Fibroblast of mammary gland (primary cell): ENCODE results near the gene TAF5.

Experiments used
- DNase-seq: peaks from one replicate; pipeline ENCODE4 v3.0.0-alpha.2; 2010; ENCODE audit warnings: low read depth
- H3K4me3 ChIP-seq: 2 replicates; pipeline ENCODE4 v1.5.1; 2011; ENCODE audit warnings: low read depth, mild to moderate bottlenecking, low read length, moderate library complexity; ENCODE audit not compliant: control insufficient read depth
- TF ChIP-seq, protein P1 (sequence below): conservative IDR thresholded peaks from 2 replicates; pipeline ENCODE4 v1.5.1; 2011; ENCODE audit warnings: low read depth, low read length, inconsistent platforms; ENCODE audit not compliant: control insufficient read depth, insufficient read depth

TAF5 gene

DNA sequence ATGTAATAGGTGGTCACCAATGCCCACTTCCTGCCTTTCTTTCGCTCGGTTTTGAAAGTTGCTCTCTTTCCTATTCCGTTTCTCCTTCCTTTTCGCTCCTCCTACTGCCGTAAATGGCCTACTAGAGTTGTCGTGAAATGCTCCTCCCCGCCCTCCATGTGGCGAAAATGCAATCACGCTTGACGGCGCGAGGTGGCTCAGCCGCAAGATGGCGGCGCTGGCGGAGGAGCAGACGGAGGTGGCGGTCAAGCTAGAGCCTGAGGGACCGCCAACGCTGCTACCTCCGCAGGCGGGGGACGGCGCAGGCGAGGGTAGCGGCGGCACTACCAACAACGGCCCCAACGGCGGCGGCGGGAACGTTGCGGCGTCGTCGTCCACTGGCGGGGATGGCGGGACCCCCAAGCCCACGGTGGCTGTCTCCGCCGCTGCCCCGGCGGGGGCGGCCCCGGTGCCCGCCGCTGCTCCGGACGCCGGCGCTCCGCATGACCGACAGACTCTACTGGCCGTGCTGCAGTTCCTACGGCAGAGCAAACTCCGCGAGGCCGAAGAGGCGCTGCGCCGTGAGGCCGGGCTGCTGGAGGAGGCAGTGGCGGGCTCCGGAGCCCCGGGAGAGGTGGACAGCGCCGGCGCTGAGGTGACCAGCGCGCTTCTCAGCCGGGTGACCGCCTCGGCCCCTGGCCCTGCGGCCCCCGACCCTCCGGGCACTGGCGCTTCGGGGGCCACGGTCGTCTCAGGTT lies at the start of gene TAF5:
TAF5 (plus strand) TSS at position 195 of the 737 bp plus-strand sequence; CDS start at position 209, 14 bp downstream.
- peak; percentile 94 for DNase-seq
- TF ChIP-seq, protein P1, sequence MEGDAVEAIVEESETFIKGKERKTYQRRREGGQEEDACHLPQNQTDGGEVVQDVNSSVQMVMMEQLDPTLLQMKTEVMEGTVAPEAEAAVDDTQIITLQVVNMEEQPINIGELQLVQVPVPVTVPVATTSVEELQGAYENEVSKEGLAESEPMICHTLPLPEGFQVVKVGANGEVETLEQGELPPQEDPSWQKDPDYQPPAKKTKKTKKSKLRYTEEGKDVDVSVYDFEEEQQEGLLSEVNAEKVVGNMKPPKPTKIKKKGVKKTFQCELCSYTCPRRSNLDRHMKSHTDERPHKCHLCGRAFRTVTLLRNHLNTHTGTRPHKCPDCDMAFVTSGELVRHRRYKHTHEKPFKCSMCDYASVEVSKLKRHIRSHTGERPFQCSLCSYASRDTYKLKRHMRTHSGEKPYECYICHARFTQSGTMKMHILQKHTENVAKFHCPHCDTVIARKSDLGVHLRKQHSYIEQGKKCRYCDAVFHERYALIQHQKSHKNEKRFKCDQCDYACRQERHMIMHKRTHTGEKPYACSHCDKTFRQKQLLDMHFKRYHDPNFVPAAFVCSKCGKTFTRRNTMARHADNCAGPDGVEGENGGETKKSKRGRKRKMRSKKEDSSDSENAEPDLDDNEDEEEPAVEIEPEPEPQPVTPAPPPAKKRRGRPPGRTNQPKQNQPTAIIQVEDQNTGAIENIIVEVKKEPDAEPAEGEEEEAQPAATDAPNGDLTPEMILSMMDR: no peak
- peak within 1 kb of the TSS; percentile 71 for H3K4me3 ChIP-seq

DNA sequence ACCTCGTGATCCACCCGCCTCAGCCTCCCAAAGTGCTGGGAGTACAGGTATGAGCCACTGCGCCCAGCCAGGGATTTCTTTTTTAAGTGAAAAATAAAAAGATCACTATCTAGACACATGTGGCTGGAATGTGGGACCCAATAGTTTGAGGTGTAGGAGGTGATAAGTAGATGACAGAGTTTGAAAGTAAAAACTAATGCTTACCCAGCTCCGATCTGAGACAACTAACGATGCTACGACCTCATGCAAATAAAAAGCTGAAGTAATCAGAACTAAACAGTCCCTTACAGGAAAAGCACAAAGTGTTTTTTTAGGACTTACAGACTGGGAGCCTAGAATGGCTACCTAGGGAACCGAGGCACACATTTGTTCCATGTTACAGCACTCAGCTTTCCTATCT lies 39.9 kb upstream of the TAF5 start:
- DNase-seq: no peak
- no peak overlapping the region for H3K4me3 ChIP-seq
- TF ChIP-seq, protein P1: no peak

DNA sequence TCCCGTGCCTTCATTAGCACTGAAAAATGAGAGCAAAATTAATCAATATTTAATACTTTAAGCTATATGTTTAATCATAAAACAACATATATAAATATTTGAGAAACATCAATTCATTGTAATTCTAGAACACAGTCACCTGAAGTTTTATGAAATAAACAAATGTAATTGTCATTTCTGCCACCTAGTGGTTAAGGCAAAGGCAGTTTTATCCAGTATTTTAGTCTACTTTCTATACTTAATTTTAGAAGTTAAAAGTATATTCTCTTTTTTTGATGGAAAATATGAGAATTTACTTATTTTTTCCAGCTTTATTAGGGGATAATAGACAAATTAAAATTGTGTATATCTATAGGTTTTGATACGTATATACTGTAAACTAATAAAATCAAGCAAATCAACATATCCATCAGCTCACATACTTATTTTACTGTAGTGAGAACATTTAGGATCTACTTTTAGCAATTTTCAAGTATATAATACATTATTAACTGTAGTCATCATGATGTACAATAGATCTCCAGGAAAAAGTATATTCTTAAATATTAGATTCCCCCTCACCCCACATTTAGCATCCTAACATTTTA lies 33.7 kb upstream of the TAF5 start:
- TF ChIP-seq, protein P1: peak; percentile 63
- DNase-seq: peak; percentile 42
- no peak overlapping the region for H3K4me3 ChIP-seq

DNA sequence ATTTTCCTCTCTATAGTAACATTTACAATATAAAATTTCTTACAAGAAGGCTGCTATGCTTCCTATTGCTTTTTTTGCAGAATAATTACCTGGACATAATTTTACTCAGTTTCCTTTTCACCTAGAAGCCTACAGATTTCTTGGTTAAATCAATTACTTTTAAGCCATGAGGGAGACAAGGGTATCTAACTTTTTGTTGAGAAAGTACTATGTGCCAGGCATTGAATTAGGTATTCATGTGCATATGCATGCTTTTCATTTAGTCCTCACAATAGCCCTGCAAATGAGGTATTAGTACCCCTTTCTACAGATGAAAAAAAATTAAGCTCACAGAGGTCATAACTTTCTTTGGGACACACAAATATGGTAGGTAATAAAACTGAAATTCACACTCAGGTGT lies 33.2 kb upstream of the TAF5 start:
- no peak overlapping the region for H3K4me3 ChIP-seq
- no peak for DNase-seq
- TF ChIP-seq, protein P1: no peak

DNA sequence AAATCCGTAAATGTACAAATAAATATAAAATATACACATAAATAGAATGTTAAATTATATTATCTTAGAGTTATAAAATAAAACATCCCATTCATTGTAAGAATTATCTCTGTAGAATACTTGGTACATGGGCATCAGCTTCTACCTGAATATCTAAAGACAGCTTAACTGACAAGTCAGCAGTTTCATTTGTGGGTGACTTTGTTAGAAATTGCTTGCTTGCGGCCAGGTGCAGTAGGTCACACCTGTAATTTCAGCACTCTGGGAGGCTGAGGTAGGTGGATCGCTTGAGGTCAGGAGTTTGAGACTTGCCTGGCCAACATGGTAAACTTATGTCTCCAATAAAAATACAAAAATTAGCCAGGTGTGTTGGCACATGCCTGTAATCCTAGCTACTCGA lies 31.4 kb upstream of the TAF5 start:
- TF ChIP-seq, protein P1: no peak
- no peak for DNase-seq
- H3K4me3 ChIP-seq: no peak overlapping the region

DNA sequence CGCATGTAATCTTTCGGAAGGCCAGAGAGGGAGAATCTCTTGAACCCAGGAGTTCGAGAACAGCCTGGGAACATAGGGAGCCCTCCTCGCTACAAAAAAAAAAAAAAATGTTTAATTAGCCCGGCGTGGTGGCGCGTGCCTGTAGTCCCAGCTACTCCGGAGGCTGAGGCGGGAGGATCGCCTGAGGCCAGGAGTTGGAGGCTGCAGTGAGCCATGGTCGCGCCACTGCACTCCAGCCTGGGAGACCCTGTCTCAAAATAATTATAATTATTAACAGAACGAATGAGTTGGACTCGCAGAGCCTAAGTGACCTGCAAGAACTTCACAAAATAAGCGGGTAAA lies 17.6 kb upstream of the TAF5 start:
- TF ChIP-seq, protein P1: no peak
- no peak for DNase-seq
- H3K4me3 ChIP-seq: peak overlapping the region; percentile 69
